Thyroid gland (tissue), 4 donors: ENCODE results near the gene AFF3. TPM values are rescaled to one million over a fixed set of nuclear protein-coding genes. Genes with fewer than 3 reads are reported as not detected.
"Not testable (repeated sequence)": the region's sequence is repeated elsewhere in the genome, so short reads cannot be mapped to it uniquely, and the experiment has no call there.

Experiments
- DNase-seq, 2 donors: peaks; one replicate each; pipeline ENCODE4 v3.0.0-alpha.2; 2019
- H3K27ac ChIP-seq, 3 donors: fragments of 200-600 bp; sonication (generic); 1 replicate in 2 of 3; 2 replicates in 1 of 3; pipeline ENCODE4 v1.5.1; 2016 to 2019; ENCODE audit warnings: mild to moderate bottlenecking in 1 of 3, moderate library complexity in 1 of 3
- H3K27me3 ChIP-seq: fragments of 200-600 bp; sonication (generic); one replicate; pipeline ENCODE4 v1.5.1; 2019
- H3K36me3 ChIP-seq, 2 donors: fragments of 200-600 bp; sonication (generic); one replicate each; pipeline ENCODE4 v1.5.1; 2016 to 2019
- H3K4me1 ChIP-seq, 2 donors: fragments of 200-600 bp; sonication (generic); one replicate each; pipeline ENCODE4 v1.5.1; 2017 to 2019
- H3K4me3 ChIP-seq, 3 donors: fragments of 200-600 bp; sonication (generic); replicated peaks in 1 of 3; 1 replicate in 2 of 3; 2 replicates in 1 of 3; pipeline ENCODE4 v1.5.1; 2016; ENCODE audit warnings: mild to moderate bottlenecking in 1 of 3
- H3K9me3 ChIP-seq: fragments of 200-600 bp; sonication (generic); one replicate; pipeline ENCODE4 v1.5.1; 2017
- CTCF ChIP-seq, 6 experiments: fragments of 200-600 bp in 3 of 6; fragments of 450-650 bp in 3 of 6; sonication (generic) in 3 of 6; IDR thresholded peaks; one replicate each; pipeline ENCODE4 v1.5.1; 2016 to 2019; ENCODE audit warnings: antibody characterized with exemption in 6 of 6, mild to moderate bottlenecking in 2 of 6, inconsistent platforms in 1 of 6, moderate library complexity in 1 of 6
- POLR2A ChIP-seq, 2 donors: fragments of 450-650 bp; IDR thresholded peaks; one replicate each; pipeline ENCODE4 v1.6.1; 2017; ENCODE audit warnings: antibody characterized with exemption in 2 of 2, mild to moderate bottlenecking in 2 of 2, moderate library complexity in 1 of 2
- WGBS, 2 donors: methylation state at CpG; one replicate each; pipeline ENCODE4 v1.1.5; 2017; 5-methylcytosine and 5-hydroxymethylcytosine counted together
- intact Hi-C: fragments of 100-400 bp; cut with DNase I; formaldehyde crosslinking; loops from one replicate; pipeline ENCODE4 v1.15.1; 2023
- total RNA-seq, 4 donors: library from RNA; depleted of rRNA; stranded (reverse); fragments of >200 nt; gene quantifications; one replicate each; pipeline ENCODE4 v1.2.3, GENCODE V29; 2016

Gene AFF3
- total RNA-seq, 4 donors from 2014 or later, result 0.54 to 2.6 (median 1.1) TPM

- no peaks in the 10 kb centered on the region for H3K27me3 ChIP-seq
- no peak for TF ChIP-seq POLR2A (IDR thresholded peaks at IDR 0.05)
- no peak for TF ChIP-seq CTCF (IDR thresholded peaks at IDR 0.05)
- no peaks in the 10 kb centered on the region for H3K9me3 ChIP-seq
- no peak overlapping the region for H3K27ac ChIP-seq
- WGBS, 2 donors, result 77 to 90% methylated on average over 1 of the region's 1 CpG
- peaks cover 0 to 6% of the 10 kb centered on the region in 2 donors for H3K4me1 ChIP-seq
- no peak overlapping the region for H3K4me3 ChIP-seq
- no peak for DNase-seq
- no peaks in the 10 kb centered on the region for H3K36me3 ChIP-seq
- intact Hi-C loops, result no loop called here
Observed at GRCh38 chr2:99939135-99939534, 203.3 kb downstream of the AFF3 start.

- Histone ChIP-seq H3K4me3 (no peak overlapping the region), H3K27ac (no peak overlapping the region), H3K36me3 (no peaks in the 10 kb centered on the region), H3K27me3 (no peaks in the 10 kb centered on the region), H3K9me3 (no peaks in the 10 kb centered on the region), H3K4me1 (peaks cover 0 to 6% of the 10 kb centered on the region in 2 donors)
- intact Hi-C loops, result no loop called here
- WGBS, 2 donors, result 95 to 98% methylated on average over 3 of the region's 3 CpGs
- DNase-seq, result no peak
- TF ChIP-seq POLR2A (IDR thresholded peaks at IDR 0.05) (no peak), CTCF (IDR thresholded peaks at IDR 0.05) (no peak)
Observed at GRCh38 chr2:99938250-99938649, 204.1 kb downstream of the AFF3 start.

- no peak for TF ChIP-seq POLR2A (IDR thresholded peaks at IDR 0.05)
- no peak for TF ChIP-seq CTCF (IDR thresholded peaks at IDR 0.05)
- Histone ChIP-seq H3K27ac (no peak overlapping the region), H3K4me1 (peaks cover 0 to 6% of the 10 kb centered on the region in 2 donors), H3K27me3 (no peaks in the 10 kb centered on the region), H3K36me3 (no peaks in the 10 kb centered on the region), H3K4me3 (no peak overlapping the region), H3K9me3 (no peaks in the 10 kb centered on the region)
- intact Hi-C loops, result no loop called here
- WGBS, 2 donors, result 64 to 77% methylated on average over 3 of the region's 3 CpGs
- no peak for DNase-seq
Observed at GRCh38 chr2:99936065-99936464, 206.3 kb downstream of the AFF3 start.

- peaks cover 0 to 3% of the 10 kb centered on the region in 2 donors for H3K4me1 ChIP-seq
- H3K36me3 ChIP-seq, result no peaks in the 10 kb centered on the region
- DNase-seq, result no peak
- no peak for TF ChIP-seq CTCF (IDR thresholded peaks at IDR 0.05)
- TF ChIP-seq POLR2A (IDR thresholded peaks at IDR 0.05), result no peak
- intact Hi-C loops, result no loop called here
- no peaks in the 10 kb centered on the region for H3K9me3 ChIP-seq
- H3K27me3 ChIP-seq, result no peaks in the 10 kb centered on the region
- WGBS, 2 donors, result 80 to 86% methylated on average over 5 of the region's 5 CpGs
- no peak overlapping the region for H3K27ac ChIP-seq
- no peak overlapping the region for H3K4me3 ChIP-seq
Observed at GRCh38 chr2:99935662-99936061, 206.7 kb downstream of the AFF3 start.

GRCh38 chr2:99933894-99934650, 208.3 kb downstream of the AFF3 start:
- no peaks in the 10 kb centered on the region for H3K27me3 ChIP-seq
- H3K4me3 ChIP-seq, result no peak overlapping the region
- DNase-seq, result no peak
- no peak overlapping the region for H3K27ac ChIP-seq
- no peaks in the 10 kb centered on the region for H3K36me3 ChIP-seq
- intact Hi-C loops, result no loop called here
- H3K9me3 ChIP-seq, result no peaks in the 10 kb centered on the region
- H3K4me1 ChIP-seq, result no peaks in the 10 kb centered on the region
- TF ChIP-seq POLR2A (IDR thresholded peaks at IDR 0.05) (no peak), CTCF (IDR thresholded peaks at IDR 0.05) (no peak)
- WGBS, 2 donors, result 68 to 83% methylated on average over 6 of the region's 6 CpGs

- DNase-seq, H3K4me3 ChIP-seq, intact Hi-C loops, H3K4me1 ChIP-seq, H3K36me3 ChIP-seq, H3K27me3 ChIP-seq, H3K27ac ChIP-seq, H3K9me3 ChIP-seq: not testable (repeated sequence)
- 96 to 98% methylated on average over 3 of the region's 3 CpGs for WGBS, 2 donors
Observed at GRCh38 chr2:99933491-99933890, 208.9 kb downstream of the AFF3 start.
